ACC112 (cell line): Measurements from ENCODE around the gene DNAJC12.

Source experiments
- H2AFZ ChIP-seq: fragments of 200-600 bp; sonication (generic); one replicate; pipeline ENCODE4 v1.6.0; 2017; ENCODE audit warnings: antibody characterized with exemption, low read length; ENCODE audit not compliant: unreplicated experiment
- H3K27ac ChIP-seq: fragments of 200-600 bp; sonication (generic); 2 replicates; pipeline ENCODE4 v1.5.1; 2014; ENCODE audit warnings: low read depth, mild to moderate bottlenecking, antibody characterized with exemption, low read length, moderate library complexity
- H3K27me3 ChIP-seq: fragments of 200-600 bp; sonication (generic); 2 replicates; pipeline ENCODE4 v1.6.1; 2014; ENCODE audit warnings: mild to moderate bottlenecking, antibody characterized with exemption, low read length, moderate library complexity, mixed read lengths; ENCODE audit not compliant: insufficient read depth
- H3K36me3 ChIP-seq: fragments of 200-600 bp; sonication (generic); 2 replicates; pipeline ENCODE4 v1.6.1; 2016; ENCODE audit warnings: mild to moderate bottlenecking, antibody characterized with exemption, low read length, moderate library complexity, mixed read lengths; ENCODE audit not compliant: insufficient read depth
- H3K4me1 ChIP-seq: fragments of 200-600 bp; sonication (generic); one replicate; pipeline ENCODE4 v1.6.1; 2016; ENCODE audit warnings: low read length, mixed read lengths; ENCODE audit not compliant: insufficient read depth, unreplicated experiment, control insufficient read depth
- H3K4me3 ChIP-seq: fragments of 200-600 bp; sonication (generic); 2 replicates; pipeline ENCODE4 v1.5.1; 2014; ENCODE audit warnings: mild to moderate bottlenecking, low read depth, low read length
- H3K79me2 ChIP-seq: fragments of 200-600 bp; sonication (generic); one replicate; pipeline ENCODE4 v1.6.0; 2016; ENCODE audit warnings: low read length; ENCODE audit not compliant: control insufficient read depth, unreplicated experiment, insufficient read depth

Gene DNAJC12

DNA sequence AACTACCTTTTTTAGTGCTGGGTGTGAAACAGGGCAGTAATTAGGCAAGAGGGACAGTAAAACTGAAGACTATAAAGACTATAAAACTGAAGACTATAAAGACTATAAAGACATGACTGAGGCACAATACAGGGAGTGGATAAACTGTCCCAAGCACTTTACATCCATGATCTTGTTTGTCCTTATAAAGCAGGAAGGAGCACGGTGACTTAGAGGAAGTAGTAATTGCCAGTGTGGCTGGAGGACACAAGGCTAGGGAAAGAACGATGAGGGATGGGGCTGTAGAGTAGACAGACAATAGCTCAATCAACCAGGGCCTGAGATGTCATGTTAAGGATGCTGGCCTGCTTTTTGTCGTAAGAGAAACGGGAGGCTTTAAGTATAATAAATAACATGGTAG, 26.0 kb downstream of the DNAJC12 start:
- no peaks in the 10 kb centered on the region for H3K4me1 ChIP-seq
- H2AFZ ChIP-seq: no peak overlapping the region
- no peaks in the 10 kb centered on the region for H3K27me3 ChIP-seq
- no peaks in the 10 kb centered on the region for H3K79me2 ChIP-seq
- no peak overlapping the region for H3K27ac ChIP-seq
- no peak overlapping the region for H3K4me3 ChIP-seq
- no peaks in the 10 kb centered on the region for H3K36me3 ChIP-seq

DNA sequence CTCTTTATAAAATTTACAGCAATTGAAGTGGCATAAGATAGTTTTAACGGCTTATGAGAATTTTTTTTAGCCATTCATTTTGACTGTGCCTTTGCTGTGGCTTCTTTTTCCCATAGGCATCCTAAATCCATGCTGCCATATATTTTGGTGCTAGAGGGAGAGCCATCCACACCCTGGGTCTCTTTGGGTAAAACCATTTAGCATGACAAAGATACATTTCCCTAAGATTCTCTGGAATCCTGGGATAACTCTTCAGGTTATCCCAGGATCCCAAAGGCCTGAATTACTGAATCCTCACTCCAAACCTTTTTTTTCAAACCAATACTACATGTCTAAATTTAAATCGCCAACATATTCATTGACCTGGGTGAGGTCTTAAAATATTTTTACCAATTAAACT, 28.9 kb downstream of the DNAJC12 start:
- Histone ChIP-seq H3K4me3 (no peak overlapping the region), H3K36me3 (no peaks in the 10 kb centered on the region), H3K27ac (no peak overlapping the region), H3K27me3 (no peaks in the 10 kb centered on the region), H3K4me1 (no peaks in the 10 kb centered on the region), H2AFZ (no peak overlapping the region), H3K79me2 (no peaks in the 10 kb centered on the region)

DNA sequence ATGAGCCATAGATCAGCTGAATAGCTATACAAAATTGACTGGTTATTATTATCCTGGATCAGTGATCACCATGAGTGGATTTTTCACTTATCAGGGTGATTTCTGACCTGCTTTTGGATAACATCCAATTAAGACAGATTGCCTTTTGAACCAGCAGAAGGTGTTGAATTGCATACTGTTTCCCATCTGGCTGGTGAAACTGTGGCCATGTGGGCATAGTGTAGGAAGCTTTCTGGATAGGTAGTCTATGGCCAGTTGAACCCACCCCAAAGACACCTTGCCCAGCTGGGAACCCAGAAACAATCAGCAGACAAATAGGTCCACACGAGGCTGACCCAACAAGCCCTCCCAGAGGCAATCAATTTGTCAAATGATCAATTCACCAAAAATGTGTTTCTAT, 29.3 kb downstream of the DNAJC12 start:
- Histone ChIP-seq H3K27me3 (no peaks in the 10 kb centered on the region), H3K36me3 (no peaks in the 10 kb centered on the region), H3K79me2 (no peaks in the 10 kb centered on the region), H3K4me3 (no peak overlapping the region), H3K27ac (no peak overlapping the region), H3K4me1 (no peaks in the 10 kb centered on the region), H2AFZ (no peak overlapping the region)

DNA sequence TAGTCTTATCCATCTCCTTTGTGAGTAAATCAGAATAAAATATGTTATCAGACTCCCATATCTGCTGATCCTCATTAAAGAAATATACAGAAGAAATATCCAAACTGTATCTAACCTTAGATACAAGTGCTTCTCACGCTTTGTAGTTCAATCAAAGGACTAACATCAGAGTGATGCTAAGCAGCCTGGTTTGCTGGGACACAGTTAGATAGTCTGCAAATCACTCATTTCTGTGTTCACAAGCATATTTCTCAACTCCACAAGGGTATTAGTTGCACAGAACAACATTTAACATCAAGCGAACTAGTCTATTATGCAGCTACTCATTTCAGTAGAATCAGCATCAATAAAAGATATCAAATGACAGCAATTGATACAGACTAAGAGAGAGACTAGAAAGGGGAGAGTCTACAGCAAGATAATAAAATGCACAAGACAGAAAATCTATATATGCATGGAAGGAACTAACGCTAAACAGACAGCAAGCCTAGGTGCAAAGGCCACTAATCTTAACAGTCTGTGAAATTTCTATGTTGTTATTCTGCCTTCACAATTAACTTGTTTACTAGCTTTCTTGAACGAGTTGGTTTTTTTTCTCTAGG, 30.0 kb downstream of the DNAJC12 start:
- H3K4me1 ChIP-seq: no peaks in the 10 kb centered on the region
- H3K79me2 ChIP-seq: no peaks in the 10 kb centered on the region
- no peaks in the 10 kb centered on the region for H3K27me3 ChIP-seq
- no peak overlapping the region for H3K4me3 ChIP-seq
- no peaks in the 10 kb centered on the region for H3K36me3 ChIP-seq
- no peak overlapping the region for H2AFZ ChIP-seq
- H3K27ac ChIP-seq: no peak overlapping the region

DNA sequence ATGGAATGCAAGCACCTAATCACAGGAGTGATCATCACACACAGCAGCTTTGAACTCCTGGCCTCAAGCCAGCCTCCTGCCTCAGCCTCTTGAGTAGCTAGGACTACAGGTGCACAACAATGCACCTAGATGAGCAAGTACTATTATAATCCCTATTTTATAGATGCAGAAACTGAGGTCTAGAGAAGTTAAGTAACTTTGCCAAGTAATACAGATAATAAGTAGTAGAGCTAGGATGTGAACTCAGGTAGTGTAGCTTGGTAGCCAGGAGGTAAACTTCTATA, 33.7 kb downstream of the DNAJC12 start:
- no peak overlapping the region for H3K27ac ChIP-seq

DNA sequence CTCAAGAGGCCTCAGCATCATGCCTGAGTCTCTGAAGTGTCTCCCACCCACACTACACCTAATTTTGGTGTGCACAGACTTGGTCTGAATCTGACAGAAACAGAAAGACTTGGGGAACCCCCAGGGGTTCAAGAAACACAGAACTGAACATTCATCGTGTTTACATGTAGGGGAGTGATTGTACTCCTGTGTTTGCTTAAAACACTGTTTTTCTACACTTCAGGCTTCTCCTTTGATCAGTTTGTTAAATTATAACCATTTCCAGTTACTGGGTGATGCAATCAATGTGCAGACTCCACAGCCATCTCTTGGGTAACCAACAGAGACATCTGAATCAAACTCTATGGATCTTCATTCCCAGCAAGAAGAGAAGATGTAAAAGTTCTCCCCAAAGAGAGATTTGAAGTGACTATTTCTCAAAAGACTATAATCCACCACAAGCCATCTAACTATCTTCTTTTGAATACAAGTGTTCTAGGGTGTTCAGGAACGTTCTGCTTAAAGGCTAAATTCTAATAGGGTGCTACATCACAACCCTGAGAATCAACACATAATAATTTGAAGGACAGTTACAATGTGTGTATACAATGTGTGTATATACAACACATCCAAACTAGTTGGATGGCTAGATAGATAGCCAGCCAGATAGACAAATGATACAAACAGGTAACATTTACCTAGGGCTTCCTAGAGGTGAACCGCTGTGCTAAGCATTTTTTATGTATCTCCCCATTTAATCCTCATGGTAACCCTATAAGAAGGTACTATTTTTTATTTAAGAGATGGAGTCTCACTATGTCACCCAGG, 34.2 kb downstream of the DNAJC12 start:
- H3K27me3 ChIP-seq: no peaks in the 10 kb centered on the region
- no peak overlapping the region for H2AFZ ChIP-seq
- H3K79me2 ChIP-seq: no peaks in the 10 kb centered on the region
- no peak overlapping the region for H3K4me3 ChIP-seq
- no peaks in the 10 kb centered on the region for H3K36me3 ChIP-seq
- H3K27ac ChIP-seq: no peak overlapping the region
- no peaks in the 10 kb centered on the region for H3K4me1 ChIP-seq

More for the DNA sequence above, 33.7 kb downstream of the DNAJC12 start:
- Histone ChIP-seq H3K4me3 (no peak overlapping the region), H2AFZ (no peak overlapping the region), H3K4me1 (no peaks in the 10 kb centered on the region), H3K27me3 (no peaks in the 10 kb centered on the region), H3K79me2 (no peaks in the 10 kb centered on the region), H3K36me3 (no peaks in the 10 kb centered on the region)

DNA sequence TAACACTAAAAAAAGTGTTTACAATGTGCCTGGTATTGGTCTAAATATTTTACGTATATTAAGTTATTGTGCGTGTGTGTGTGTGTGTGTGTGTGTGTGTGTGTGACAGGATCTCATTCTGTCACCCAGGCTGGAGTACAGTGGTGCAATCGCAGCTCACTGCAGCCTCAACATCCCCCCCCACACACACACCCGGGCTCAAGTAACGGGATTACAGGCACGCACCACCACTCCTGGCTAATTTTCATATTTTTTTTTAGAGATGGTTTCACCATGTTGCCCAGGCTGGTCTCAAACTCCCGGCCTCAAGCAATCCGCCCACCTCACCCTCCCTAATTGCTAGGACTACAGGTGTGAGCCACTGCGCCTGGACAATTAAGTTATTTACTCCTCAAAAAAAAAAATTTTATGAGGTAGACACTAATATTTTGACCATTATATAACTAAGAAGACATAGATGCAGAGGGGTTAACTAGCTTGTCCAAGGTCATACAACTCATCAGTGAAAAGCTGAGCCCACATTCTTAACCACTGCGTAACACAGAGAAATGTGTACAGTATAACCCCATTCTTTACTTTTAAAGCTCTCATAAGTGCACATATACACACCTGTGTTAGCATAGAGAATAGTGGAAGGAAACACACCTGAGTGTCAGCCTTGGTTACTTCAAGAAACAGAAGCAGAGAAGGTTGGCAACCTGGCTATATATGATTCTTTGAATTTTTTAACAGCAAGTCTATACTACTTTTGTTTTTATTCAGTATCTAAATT, 35.0 kb downstream of the DNAJC12 start:
- H3K27me3 ChIP-seq: no peaks in the 10 kb centered on the region
- H3K79me2 ChIP-seq: no peaks in the 10 kb centered on the region
- no peak overlapping the region for H3K27ac ChIP-seq
- no peak overlapping the region for H3K4me3 ChIP-seq
- H3K36me3 ChIP-seq: no peaks in the 10 kb centered on the region
- H2AFZ ChIP-seq: no peak overlapping the region
- H3K4me1 ChIP-seq: no peaks in the 10 kb centered on the region

DNA sequence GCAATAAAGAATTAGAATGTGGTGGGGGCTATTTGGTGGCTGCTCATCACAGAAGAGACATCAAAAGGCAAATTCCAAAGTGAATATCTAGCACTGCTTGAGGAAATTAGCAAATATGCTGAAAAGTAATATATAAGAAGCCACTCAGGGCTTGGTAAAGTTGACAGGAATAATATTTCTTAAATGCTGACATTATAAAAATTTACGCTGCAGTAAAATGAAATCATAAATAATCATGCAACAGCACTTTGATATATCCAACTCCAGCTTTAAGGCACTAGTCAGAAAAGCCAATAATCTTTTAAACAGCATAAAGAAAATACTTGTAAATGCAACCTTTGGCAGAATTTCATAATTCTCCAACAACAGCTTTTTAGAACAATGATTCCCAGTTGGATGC, 36.9 kb downstream of the DNAJC12 start:
- H3K27ac ChIP-seq: no peak overlapping the region
- no peaks in the 10 kb centered on the region for H3K4me1 ChIP-seq
- H3K79me2 ChIP-seq: no peaks in the 10 kb centered on the region
- no peak overlapping the region for H3K4me3 ChIP-seq
- no peak overlapping the region for H2AFZ ChIP-seq
- H3K27me3 ChIP-seq: no peaks in the 10 kb centered on the region
- no peaks in the 10 kb centered on the region for H3K36me3 ChIP-seq

DNA sequence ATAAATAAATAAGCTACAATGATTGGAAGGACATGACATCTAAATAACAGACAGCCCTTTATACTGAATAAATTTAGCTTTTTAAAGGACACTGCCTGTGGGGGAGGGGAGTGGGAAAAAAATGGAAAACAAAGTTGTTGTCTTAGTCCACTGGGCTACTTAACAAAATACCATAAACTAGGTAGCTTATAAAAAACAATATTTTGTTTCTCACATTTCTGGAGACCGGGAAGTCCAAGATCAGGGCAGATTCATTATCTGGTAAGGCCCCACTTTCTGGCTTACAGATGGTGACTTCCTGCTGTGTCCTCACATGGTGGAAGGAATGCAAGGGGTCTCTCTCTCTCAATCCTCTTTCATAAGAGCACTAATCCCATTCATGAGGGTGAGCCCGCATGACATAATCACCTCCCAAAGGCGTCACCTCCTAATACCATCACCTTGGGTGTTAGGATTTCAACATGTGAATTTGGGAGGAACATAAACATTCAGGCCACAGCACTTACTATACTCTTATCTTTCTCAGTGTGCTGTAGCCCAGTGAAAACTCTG, 43.0 kb downstream of the DNAJC12 start:
- no peaks in the 10 kb centered on the region for H3K79me2 ChIP-seq
- no peak overlapping the region for H3K27ac ChIP-seq
- H2AFZ ChIP-seq: no peak overlapping the region
- no peak overlapping the region for H3K4me3 ChIP-seq
- peaks cover 8% of the 10 kb centered on the region for H3K4me1 ChIP-seq
- no peaks in the 10 kb centered on the region for H3K27me3 ChIP-seq
- no peaks in the 10 kb centered on the region for H3K36me3 ChIP-seq

DNA sequence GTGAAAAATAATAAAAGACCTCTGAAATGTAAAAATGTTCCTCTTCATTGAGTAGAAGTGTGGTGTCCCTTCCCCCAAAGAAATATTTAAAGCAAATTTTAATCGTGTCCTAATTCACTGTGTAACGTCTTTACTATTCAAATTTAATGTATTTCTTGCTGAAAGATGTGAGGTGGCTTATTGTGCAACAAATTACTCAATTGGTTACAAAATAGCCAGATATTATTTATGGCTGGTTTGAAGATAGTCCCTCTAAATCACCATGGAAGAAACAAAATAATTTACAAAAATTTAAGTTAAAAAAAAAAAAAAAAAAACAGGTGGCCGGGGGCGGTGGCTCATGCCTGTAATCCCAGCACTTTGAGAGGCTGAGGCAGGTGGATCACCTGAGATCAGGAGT, 43.7 kb downstream of the DNAJC12 start:
- Histone ChIP-seq H3K36me3 (no peaks in the 10 kb centered on the region), H3K79me2 (no peaks in the 10 kb centered on the region), H2AFZ (no peak overlapping the region), H3K4me1 (peaks cover 8% of the 10 kb centered on the region), H3K27me3 (no peaks in the 10 kb centered on the region), H3K27ac (no peak overlapping the region), H3K4me3 (no peak overlapping the region)
